Measurements from ENCODE around the gene ASB18. TPM values are rescaled to one million over a fixed set of nuclear protein-coding genes. Genes with fewer than 3 reads are reported as not detected.

The ASB18 gene
- total and polyA plus RNA-seq, 2 of the 4 experiments (the other 2 are of a cell fraction) = not detected

DNA sequence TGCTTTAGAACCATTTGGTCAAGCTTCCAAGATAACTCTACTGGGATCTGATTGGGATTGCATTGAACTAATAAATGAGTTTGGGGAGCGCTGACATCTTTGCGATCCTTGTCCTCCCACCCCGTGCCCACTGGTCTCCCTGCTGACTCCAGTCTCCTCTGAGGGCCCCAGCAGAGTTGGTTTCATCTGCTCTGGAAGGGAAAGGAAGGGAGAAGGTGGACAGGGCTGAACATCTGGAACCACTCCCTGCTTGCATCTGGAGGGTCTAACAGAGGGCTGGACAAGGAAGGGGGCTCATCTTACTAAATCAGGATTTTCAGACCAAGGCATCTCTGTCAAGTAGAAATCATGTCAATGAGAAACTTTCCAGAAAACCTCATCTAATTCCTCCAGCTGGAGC, 108.8 kb downstream of the ASB18 start:
- DNase-seq (no peak), ATAC-seq (ENCODE audit: low read depth) (no peak)
- Histone ChIP-seq H3K4me3 (ENCODE audit: insufficient read depth, low read depth, low read length) (no peak overlapping the region), H3K9ac (ENCODE audit: low read depth, low read length) (no peak overlapping the region), H2BK15ac (ENCODE audit: low read depth, low read length) (no peak overlapping the region), H3K4ac (ENCODE audit: low read depth, low read length) (no peak overlapping the region), H4K91ac (ENCODE audit: insufficient read depth, low read depth, low read length) (no peak overlapping the region), H3K27me3 (ENCODE audit: control insufficient read depth, insufficient read depth, low read length) (peaks cover 47% of the 10 kb centered on the region), H3K79me1 (ENCODE audit: low read depth in 1 of 2, low read length in 2 of 2) (no peaks in the 10 kb centered on the region), H2AFZ (replicated peaks; ENCODE audit: low read length, poor library complexity) (no peak overlapping the region), H2BK20ac (ENCODE audit: low read depth, low read length) (no peak overlapping the region), H3K4me2 (ENCODE audit: low read depth, low read length) (no peak overlapping the region), H4K5ac (ENCODE audit: low read depth, low read length) (no peak overlapping the region), H3K9me3 (ENCODE audit: control insufficient read depth, insufficient read depth, low read length) (peaks cover 4% of the 10 kb centered on the region), H2BK120ac (ENCODE audit: low read depth, low read length) (no peak overlapping the region), H3K18ac (ENCODE audit: low read depth, low read length) (no peak overlapping the region), H4K20me1 (ENCODE audit: insufficient read depth, low read length) (no peaks in the 10 kb centered on the region), H2AK5ac (ENCODE audit: low read depth, low read length) (no peak overlapping the region), H3K56ac (ENCODE audit: extremely low read depth, insufficient read depth, low read length) (no peak overlapping the region), H2BK5ac (ENCODE audit: low read depth, low read length, poor library complexity, severe bottlenecking) (no peak overlapping the region), H3K23ac (ENCODE audit: low read depth, low read length) (no peak overlapping the region), H3K4me1 (ENCODE audit: control insufficient read depth, insufficient read depth, low read length) (no peaks in the 10 kb centered on the region), H4K8ac (ENCODE audit: low read depth in 2 of 2, low read length in 2 of 2) (no peak overlapping the region), H2AK9ac (replicated peaks; ENCODE audit: low read depth, low read length, poor library complexity) (no peak overlapping the region), H3K27ac (ENCODE audit: insufficient read depth, low read length) (no peak overlapping the region), H3K36me3 (ENCODE audit: control insufficient read depth, insufficient read depth, low read length) (no peaks in the 10 kb centered on the region), H3K14ac (replicated peaks; ENCODE audit: low read depth, low read length) (no peak overlapping the region), H3K9me1 (ENCODE audit: insufficient read depth, low read length) (no peaks in the 10 kb centered on the region)
- intact Hi-C loops (cut with micrococcal nuclease) (no loop called here), in situ Hi-C loops (cut with MboI; ENCODE audit: low sequenced_read_pairs) (loop anchor here (25.0 kb wide), 1 partner anchor 543 kb away; no protein-coding TSS in a partner anchor), dilution Hi-C loops (cut with HindIII; ENCODE audit: low sequenced_read_pairs, unreplicated experiment) (no loop called here)
- WGBS, 2 experiments (ENCODE audit: extremely low coverage in 2 of 2, insufficient read length in 1 of 2) = no CpG with 5 or more reads among the region's 3 CpGs
- ChIA-PET POLR2A (ENCODE audit: unreplicated experiment) (no interaction called here), CTCF (no interaction called here)
- no peak for TF ChIP-seq MXI1 (IDR thresholded peaks at IDR 0.05; ENCODE audit: borderline replicate concordance, low read depth, low read length)
- BruUV-seq (replicated peaks) = no TSS peak
